ENCODE results near the gene LRFN2.

- no peak for TF ChIP-seq RAD21 (IDR thresholded peaks at IDR 0.05)
- TF ChIP-seq RXRA (IDR thresholded peaks at IDR 0.05), result no peak
- no peak for TF ChIP-seq CTCF (IDR thresholded peaks at IDR 0.05; ENCODE audit: low read depth, low read length, missing input control)
- no peak for TF ChIP-seq TAF1 (conservative IDR thresholded peaks at IDR 0.05)
- no peak for TF ChIP-seq JUND (IDR thresholded peaks at IDR 0.05)
- no peak for TF ChIP-seq GABPA (IDR thresholded peaks at IDR 0.05 in 1 of 2, conservative IDR thresholded peaks at IDR 0.05 in 1 of 2)
- TF ChIP-seq, protein P1, sequence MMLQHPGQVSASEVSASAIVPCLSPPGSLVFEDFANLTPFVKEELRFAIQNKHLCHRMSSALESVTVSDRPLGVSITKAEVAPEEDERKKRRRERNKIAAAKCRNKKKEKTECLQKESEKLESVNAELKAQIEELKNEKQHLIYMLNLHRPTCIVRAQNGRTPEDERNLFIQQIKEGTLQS (IDR thresholded peaks at IDR 0.05), result no peak
- TF ChIP-seq YY1 (IDR thresholded peaks at IDR 0.05), result no peak
- TF ChIP-seq MAX (IDR thresholded peaks at IDR 0.05), result no peak
- no peak for TF ChIP-seq REST (IDR thresholded peaks at IDR 0.05)
- no peak for TF ChIP-seq FOXA2 (IDR thresholded peaks at IDR 0.05)
- TF ChIP-seq HNF4A (conservative IDR thresholded peaks at IDR 0.05), result no peak
- TF ChIP-seq SP1 (IDR thresholded peaks at IDR 0.05), result no peak
- no peak for TF ChIP-seq EGR1 (IDR thresholded peaks at IDR 0.05; ENCODE audit: low read depth in 2 of 2)
Observed at GRCh38 chr6:40558102-40558501, 29.1 kb downstream of the LRFN2 start.
